Muscle of leg (tissue), 11 donors: ENCODE measurements around the gene CAMKMT. TPM values are rescaled to one million over a fixed set of nuclear protein-coding genes. Genes with fewer than 3 reads are reported as not detected.

Source experiments
- DNase-seq: peaks from one replicate; pipeline ENCODE4 v3.0.0; 2013
- H3K27ac ChIP-seq: one replicate; pipeline ENCODE4 v1.5.1; 2013; ENCODE audit warnings: mild to moderate bottlenecking, low read length, control low read depth
- H3K27me3 ChIP-seq: one replicate; pipeline ENCODE4 v1.6.1; 2013; ENCODE audit warnings: low read length; ENCODE audit not compliant: control insufficient read depth, insufficient read depth
- H3K36me3 ChIP-seq: one replicate; pipeline ENCODE4 v1.6.1; 2013; ENCODE audit warnings: low read length; ENCODE audit not compliant: control insufficient read depth, insufficient read depth
- H3K4me1 ChIP-seq: one replicate; pipeline ENCODE4 v1.6.1; 2013; ENCODE audit warnings: low read length; ENCODE audit not compliant: control insufficient read depth, insufficient read depth
- H3K4me3 ChIP-seq: one replicate; pipeline ENCODE4 v1.5.1; 2013; ENCODE audit warnings: low read length, control low read depth
- H3K9me3 ChIP-seq: replicated peaks from 2 replicates; pipeline ENCODE4 v1.6.1; 2013; ENCODE audit warnings: low read depth, low read length; ENCODE audit not compliant: control insufficient read depth
- WGBS: methylation state at CpG from one replicate; pipeline ENCODE4 v1.1.5; 2013; ENCODE audit warnings: missing lambda C conversion rate; ENCODE audit not compliant: insufficient coverage; 5-methylcytosine and 5-hydroxymethylcytosine counted together
- polyA plus RNA-seq, 8 donors: library from polyadenylated mRNA; unstranded; fragments of 120-200 nt; gene quantifications; one replicate each; pipeline versions ENCODE4 v1.2.1 to v1.2.3, GENCODE V29; 2013; ENCODE audit warnings: inconsistent platforms in 1 of 8, low replicate concordance in 1 of 8; ENCODE audit not compliant: insufficient read length in 8 of 8, insufficient read depth in 1 of 8
- total RNA-seq: library from RNA; stranded (reverse); fragments of 120-200 nt; gene quantifications from one replicate; pipeline ENCODE4 v1.2.4, GENCODE V29; 2013

CAMKMT gene
- total and polyA plus RNA-seq, 9 donors = 3.8 to 6.1 (median 4.6) TPM

DNA sequence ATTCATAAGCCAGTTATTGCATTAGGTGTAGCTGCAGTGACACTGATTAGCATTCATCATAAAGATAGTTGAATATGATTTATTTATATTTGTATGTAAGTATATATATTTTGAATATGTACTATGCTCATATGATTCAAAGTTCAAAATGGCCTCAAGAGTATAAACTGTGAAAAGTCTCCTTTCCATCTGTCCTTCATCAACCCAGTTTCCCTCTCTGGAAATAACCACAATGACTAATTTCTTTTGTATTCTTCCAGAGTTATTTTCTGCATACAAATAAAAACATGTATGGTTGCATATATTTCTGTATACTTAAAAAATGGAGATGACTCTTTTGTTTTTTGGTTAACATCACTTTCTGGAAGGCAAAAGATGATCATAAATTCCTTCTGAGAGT, 95.2 kb downstream of the CAMKMT start:
- no peak for DNase-seq
- no peak overlapping the region for H3K4me3 ChIP-seq
- no peak overlapping the region for H3K27ac ChIP-seq
- H3K4me1 ChIP-seq = no peaks in the 10 kb centered on the region
- H3K36me3 ChIP-seq = no peaks in the 10 kb centered on the region
- no peaks in the 10 kb centered on the region for H3K27me3 ChIP-seq
- no peaks in the 10 kb centered on the region for H3K9me3 ChIP-seq

GRCh38 chr2:44459739-44460138, 98.0 kb downstream of the CAMKMT start:
- no peaks in the 10 kb centered on the region for H3K36me3 ChIP-seq
- no peak overlapping the region for H3K27ac ChIP-seq
- no peaks in the 10 kb centered on the region for H3K4me1 ChIP-seq
- no peak overlapping the region for H3K4me3 ChIP-seq
- peaks cover 4% of the 10 kb centered on the region for H3K9me3 ChIP-seq
- no CpG with 5 or more reads among the region's 1 CpG for WGBS
- DNase-seq = no peak
- H3K27me3 ChIP-seq = no peaks in the 10 kb centered on the region

DNA sequence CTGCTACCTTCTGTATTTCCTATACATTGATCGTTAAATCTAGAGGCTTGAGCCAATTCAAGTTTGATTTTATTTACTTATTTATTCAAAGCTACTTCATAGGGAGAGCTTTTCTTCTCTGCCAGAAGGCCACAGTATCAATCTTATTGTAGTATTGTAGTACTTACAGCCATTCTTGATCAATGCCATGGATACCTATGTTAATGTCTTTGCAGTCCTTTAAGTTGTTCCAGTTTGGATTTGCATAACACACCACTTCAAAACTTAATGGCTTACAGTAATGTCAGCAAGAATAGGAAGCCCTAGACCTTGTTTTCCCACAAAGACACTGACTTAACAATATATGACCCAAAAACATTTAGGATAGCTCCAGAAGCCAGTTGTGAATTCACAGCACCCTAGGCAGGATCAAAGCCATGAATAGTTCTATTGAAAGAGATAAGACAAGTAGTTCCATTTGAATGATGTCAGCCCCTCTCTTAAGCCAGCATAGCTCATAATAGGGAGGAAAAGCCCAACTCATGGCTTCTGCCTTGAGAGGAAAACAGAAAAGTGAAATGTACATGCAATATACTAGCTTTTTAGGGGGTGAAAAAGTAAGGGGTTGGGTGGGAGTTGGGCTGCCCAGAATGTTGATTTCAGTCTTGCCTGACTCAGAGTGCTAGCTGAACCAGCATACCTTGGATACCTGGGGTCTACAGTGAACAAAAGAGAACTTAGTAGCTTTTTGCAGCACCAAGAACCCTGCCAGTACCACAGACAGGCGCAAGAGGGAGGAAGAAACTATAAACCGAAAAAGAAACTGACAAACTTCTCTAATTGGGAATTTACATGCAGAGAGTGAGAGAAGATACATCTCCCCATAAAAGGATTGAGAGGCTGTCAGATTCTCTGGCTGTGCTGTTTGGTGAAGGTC, 101.4 kb downstream of the CAMKMT start:
- WGBS = no CpG with 5 or more reads among the region's 3 CpGs
- Histone ChIP-seq H3K27me3 (no peaks in the 10 kb centered on the region), H3K36me3 (no peaks in the 10 kb centered on the region), H3K27ac (no peak overlapping the region), H3K9me3 (peaks cover 4% of the 10 kb centered on the region), H3K4me1 (no peaks in the 10 kb centered on the region), H3K4me3 (no peak overlapping the region)
- DNase-seq = no peak

DNA sequence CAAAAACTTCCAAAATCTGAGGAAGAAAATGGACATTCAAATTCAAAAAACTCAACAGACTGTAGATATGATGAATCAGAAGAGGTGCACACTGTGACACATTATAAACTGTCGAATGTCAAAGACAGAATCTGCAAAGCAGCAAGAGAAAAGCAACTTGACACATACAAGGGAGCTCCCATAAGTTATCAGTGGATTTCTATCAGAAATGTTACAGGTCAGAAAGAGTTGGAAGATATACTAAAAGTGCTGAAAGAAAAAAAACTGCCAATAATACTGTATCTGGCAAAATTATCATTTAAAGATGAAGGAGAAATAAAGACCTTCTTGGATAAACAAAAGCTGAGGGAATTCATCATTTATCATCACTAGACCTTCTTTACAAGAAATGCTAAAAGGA, 102.7 kb downstream of the CAMKMT start:
- Histone ChIP-seq H3K27me3 (no peaks in the 10 kb centered on the region), H3K9me3 (peaks cover 4% of the 10 kb centered on the region), H3K27ac (no peak overlapping the region), H3K4me1 (no peaks in the 10 kb centered on the region), H3K36me3 (no peaks in the 10 kb centered on the region), H3K4me3 (no peak overlapping the region)
- no peak for DNase-seq
- no CpG with 5 or more reads among the region's 1 CpG for WGBS

GRCh38 chr2:44470151-44470550, 108.4 kb downstream of the CAMKMT start:
- no peak for DNase-seq
- H3K36me3 ChIP-seq = no peaks in the 10 kb centered on the region

DNA sequence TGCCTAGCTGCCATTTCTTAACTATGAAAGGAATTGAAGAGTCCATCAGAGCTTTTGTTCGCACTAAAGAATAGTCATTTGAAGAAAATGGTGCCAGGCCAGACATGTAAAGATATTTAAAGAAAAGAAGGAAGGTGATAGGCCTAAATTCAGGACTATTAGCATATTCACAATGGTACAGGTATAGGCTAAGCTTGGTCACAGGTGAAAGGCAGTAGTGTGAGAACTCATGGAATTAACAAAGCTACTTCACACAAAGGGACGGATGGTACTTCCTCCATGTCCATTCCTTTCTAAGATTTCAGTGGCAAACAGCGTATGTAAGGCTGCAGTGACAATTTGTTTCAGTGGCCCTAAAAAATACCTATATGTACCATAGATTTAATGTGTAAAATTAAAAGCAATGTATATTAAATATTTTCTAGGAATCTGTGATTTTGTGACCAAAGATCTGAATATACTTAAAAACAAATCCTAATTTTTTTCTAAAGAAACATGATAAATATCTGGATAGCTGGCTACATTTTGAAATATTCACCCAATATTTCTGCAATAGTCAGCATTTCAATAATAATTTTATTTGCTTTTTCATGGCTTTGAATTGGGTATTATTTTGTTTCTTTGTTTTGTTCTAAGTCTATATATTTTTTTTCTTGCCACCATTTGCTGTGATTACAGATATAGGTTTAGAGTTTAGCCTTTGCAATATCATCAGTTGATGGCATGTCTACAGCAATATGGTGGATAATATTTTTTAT, 116.1 kb downstream of the CAMKMT start:
- H3K27ac ChIP-seq = no peak overlapping the region
- no peaks in the 10 kb centered on the region for H3K36me3 ChIP-seq
- no peak for DNase-seq
- 83% methylated on average over 1 of the region's 3 CpGs for WGBS
- no peak overlapping the region for H3K4me3 ChIP-seq
- H3K4me1 ChIP-seq = no peaks in the 10 kb centered on the region
- H3K9me3 ChIP-seq = no peaks in the 10 kb centered on the region
- H3K27me3 ChIP-seq = no peaks in the 10 kb centered on the region

More at GRCh38 chr2:44470151-44470550, 108.4 kb downstream of the CAMKMT start:
- Histone ChIP-seq H3K9me3 (no peaks in the 10 kb centered on the region), H3K4me3 (no peak overlapping the region), H3K27ac (no peak overlapping the region), H3K27me3 (no peaks in the 10 kb centered on the region), H3K4me1 (no peaks in the 10 kb centered on the region)

- Histone ChIP-seq H3K4me1 (no peaks in the 10 kb centered on the region), H3K27me3 (no peaks in the 10 kb centered on the region), H3K36me3 (no peaks in the 10 kb centered on the region), H3K27ac (no peak overlapping the region), H3K4me3 (no peak overlapping the region), H3K9me3 (no peaks in the 10 kb centered on the region)
- DNase-seq = peak; percentile 87
- no CpG with 5 or more reads among the region's 5 CpGs for WGBS
Observed at GRCh38 chr2:44479127-44479887, 117.6 kb downstream of the CAMKMT start.

GRCh38 chr2:44480068-44480467, 118.3 kb downstream of the CAMKMT start:
- no peak for DNase-seq
- WGBS = no CpG with 5 or more reads among the region's 2 CpGs
- Histone ChIP-seq H3K27ac (no peak overlapping the region), H3K4me1 (no peaks in the 10 kb centered on the region), H3K36me3 (no peaks in the 10 kb centered on the region), H3K4me3 (no peak overlapping the region), H3K9me3 (no peaks in the 10 kb centered on the region), H3K27me3 (no peaks in the 10 kb centered on the region)

DNA sequence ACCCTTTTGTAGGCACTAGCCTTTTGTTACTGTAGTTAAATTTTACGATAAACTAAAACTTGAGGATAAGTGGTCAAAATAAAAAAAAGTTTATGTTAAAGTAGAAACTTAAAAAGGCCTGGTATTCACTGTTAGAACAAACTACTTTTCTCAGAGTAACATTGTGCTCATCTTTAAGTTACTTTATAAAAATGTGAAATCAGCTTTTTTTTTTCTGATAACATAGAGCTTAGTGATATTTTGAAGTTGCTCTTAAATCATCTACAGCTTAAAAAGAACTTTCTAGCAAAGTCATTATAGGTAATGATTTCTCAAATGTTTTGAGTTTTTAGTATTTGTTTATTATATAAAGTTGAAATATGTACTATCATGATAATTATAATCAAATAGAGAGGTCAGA, 125.3 kb downstream of the CAMKMT start:
- Histone ChIP-seq H3K36me3 (no peaks in the 10 kb centered on the region), H3K27ac (no peak overlapping the region), H3K4me1 (no peaks in the 10 kb centered on the region), H3K9me3 (no peaks in the 10 kb centered on the region), H3K27me3 (no peaks in the 10 kb centered on the region), H3K4me3 (no peak overlapping the region)
- WGBS = no CpG with 5 or more reads among the region's 1 CpG
- no peak for DNase-seq

DNA sequence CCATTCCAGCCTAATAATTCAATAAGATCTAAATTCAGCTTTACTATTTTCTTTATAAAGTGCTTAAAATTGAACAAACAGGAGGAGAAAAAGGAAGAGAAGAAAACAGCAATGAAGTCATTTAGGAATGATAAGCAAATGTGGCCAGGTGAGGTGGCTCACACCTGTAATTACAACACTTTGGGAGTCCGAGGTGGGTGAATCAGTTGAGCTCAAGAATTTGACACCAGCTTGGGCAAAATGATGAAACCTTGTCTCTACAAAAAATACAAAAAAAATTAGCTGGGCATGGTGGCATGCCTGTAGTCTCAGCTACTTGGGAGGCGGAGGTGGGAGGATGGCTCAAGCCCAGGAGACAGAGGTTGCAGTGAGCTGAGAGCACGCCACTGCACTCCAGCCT, 129.0 kb downstream of the CAMKMT start:
- WGBS = 93% methylated on average over 2 of the region's 3 CpGs
- H3K27me3 ChIP-seq = no peaks in the 10 kb centered on the region
- no peak overlapping the region for H3K27ac ChIP-seq
- H3K4me1 ChIP-seq = no peaks in the 10 kb centered on the region
- no peaks in the 10 kb centered on the region for H3K9me3 ChIP-seq
- no peak for DNase-seq
- no peaks in the 10 kb centered on the region for H3K36me3 ChIP-seq
- H3K4me3 ChIP-seq = no peak overlapping the region
